Cardiac muscle cell (in vitro differentiated cells and primary cell): Measurements from ENCODE around the gene TPO. TPM values are rescaled to one million over a fixed set of nuclear protein-coding genes. Genes with fewer than 3 reads are reported as not detected.

Source experiments
- DNase-seq, 2 donors: peaks; one replicate each; pipeline versions ENCODE4 v3.0.0 to v3.0.0-alpha.2; 2010 to 2017; ENCODE audit warnings: low read depth in 1 of 2, low spot score in 1 of 2
- H3K27ac ChIP-seq: fragments of 200-600 bp; sonication (generic); 2 replicates; pipeline ENCODE4 v1.5.1; 2016
- H3K27me3 ChIP-seq: fragments of 200-600 bp; sonication (generic); 2 replicates; pipeline ENCODE4 v1.6.0; 2016; ENCODE audit warnings: control low read depth
- H3K36me3 ChIP-seq: fragments of 200-600 bp; sonication (generic); 2 replicates; pipeline ENCODE4 v1.5.1; 2016; ENCODE audit warnings: control low read depth
- H3K4me1 ChIP-seq: fragments of 200-600 bp; sonication (generic); 2 replicates; pipeline ENCODE4 v1.8.1; 2017; ENCODE audit warnings: low read depth, mild to moderate bottlenecking, mixed run types
- H3K4me3 ChIP-seq: fragments of 200-600 bp; sonication (generic); 2 replicates; pipeline ENCODE4 v1.5.1; 2016; ENCODE audit warnings: mild to moderate bottlenecking
- H3K9me3 ChIP-seq: fragments of 200-600 bp; sonication (generic); 2 replicates; pipeline ENCODE4 v1.5.1; 2017; ENCODE audit warnings: low read depth, mild to moderate bottlenecking, control low read depth
- polyA plus RNA-seq: library from polyadenylated mRNA; unstranded; fragments of >200 nt; fragmentation: Nextera tagmentation; extraction: Ambion mirVana; gene quantifications from 2 replicates; pipeline ENCODE4 v1.2.1, GENCODE V29; 2016
- total RNA-seq: library from RNA; depleted of rRNA; stranded (reverse); fragments of >200 nt; gene quantifications from 2 replicates; pipeline ENCODE4 v1.2.3, GENCODE V29; 2016
- TF ChIP-seq, protein P1 (sequence below): IDR thresholded peaks from 2 replicates; pipeline ENCODE4 v1.5.1; 2012; ENCODE audit warnings: low read depth, mild to moderate bottlenecking, low read length

The TPO gene
- total and polyA plus RNA-seq, 2 experiments from 2014 or later: 0.46 to 0.71 TPM

DNA sequence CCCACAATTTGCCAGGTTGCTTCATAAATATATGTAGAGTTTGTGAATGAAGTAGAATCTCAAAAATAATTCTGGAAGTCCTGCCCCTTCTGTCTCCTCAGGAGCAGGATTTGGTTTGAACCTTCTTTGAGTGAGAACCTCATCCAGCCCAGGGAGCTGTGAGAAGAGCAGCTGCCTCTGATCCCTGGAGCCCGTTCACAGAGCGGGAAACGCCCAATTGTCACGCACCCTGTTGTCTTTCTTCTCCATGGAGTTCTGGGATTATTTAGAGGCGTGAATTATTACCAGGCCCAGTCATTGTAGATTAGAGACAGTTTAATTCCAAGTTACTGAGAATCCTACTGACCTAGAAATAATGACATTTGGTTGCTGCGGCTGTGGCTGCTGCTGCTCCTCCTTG, 66.1 kb downstream of the TPO start:
- DNase-seq: no peak
- TF ChIP-seq, protein P1, sequence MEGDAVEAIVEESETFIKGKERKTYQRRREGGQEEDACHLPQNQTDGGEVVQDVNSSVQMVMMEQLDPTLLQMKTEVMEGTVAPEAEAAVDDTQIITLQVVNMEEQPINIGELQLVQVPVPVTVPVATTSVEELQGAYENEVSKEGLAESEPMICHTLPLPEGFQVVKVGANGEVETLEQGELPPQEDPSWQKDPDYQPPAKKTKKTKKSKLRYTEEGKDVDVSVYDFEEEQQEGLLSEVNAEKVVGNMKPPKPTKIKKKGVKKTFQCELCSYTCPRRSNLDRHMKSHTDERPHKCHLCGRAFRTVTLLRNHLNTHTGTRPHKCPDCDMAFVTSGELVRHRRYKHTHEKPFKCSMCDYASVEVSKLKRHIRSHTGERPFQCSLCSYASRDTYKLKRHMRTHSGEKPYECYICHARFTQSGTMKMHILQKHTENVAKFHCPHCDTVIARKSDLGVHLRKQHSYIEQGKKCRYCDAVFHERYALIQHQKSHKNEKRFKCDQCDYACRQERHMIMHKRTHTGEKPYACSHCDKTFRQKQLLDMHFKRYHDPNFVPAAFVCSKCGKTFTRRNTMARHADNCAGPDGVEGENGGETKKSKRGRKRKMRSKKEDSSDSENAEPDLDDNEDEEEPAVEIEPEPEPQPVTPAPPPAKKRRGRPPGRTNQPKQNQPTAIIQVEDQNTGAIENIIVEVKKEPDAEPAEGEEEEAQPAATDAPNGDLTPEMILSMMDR: no peak
- H3K27ac ChIP-seq: no peak overlapping the region
- no peak overlapping the region for H3K4me3 ChIP-seq
- no peaks in the 10 kb centered on the region for H3K36me3 ChIP-seq
- H3K27me3 ChIP-seq: no peaks in the 10 kb centered on the region
- no peaks in the 10 kb centered on the region for H3K9me3 ChIP-seq
- no peaks in the 10 kb centered on the region for H3K4me1 ChIP-seq

- no peak for DNase-seq
- Histone ChIP-seq H3K4me3 (no peak overlapping the region), H3K9me3 (no peaks in the 10 kb centered on the region), H3K27me3 (no peaks in the 10 kb centered on the region), H3K4me1 (no peaks in the 10 kb centered on the region), H3K27ac (no peak overlapping the region), H3K36me3 (no peaks in the 10 kb centered on the region)
- TF ChIP-seq, protein P1: no peak
Observed at GRCh38 chr2:1480671-1481076, 67.4 kb downstream of the TPO start.

GRCh38 chr2:1481406-1482252, 68.4 kb downstream of the TPO start:
- no peak for DNase-seq
- Histone ChIP-seq H3K27me3 (no peaks in the 10 kb centered on the region), H3K4me3 (no peak overlapping the region), H3K36me3 (no peaks in the 10 kb centered on the region), H3K9me3 (no peaks in the 10 kb centered on the region), H3K27ac (no peak overlapping the region), H3K4me1 (no peaks in the 10 kb centered on the region)
- TF ChIP-seq, protein P1: no peak

- TF ChIP-seq, protein P1: no peak
- no peak for DNase-seq
- Histone ChIP-seq H3K4me1 (no peaks in the 10 kb centered on the region), H3K4me3 (no peak overlapping the region), H3K9me3 (no peaks in the 10 kb centered on the region), H3K36me3 (no peaks in the 10 kb centered on the region), H3K27ac (no peak overlapping the region), H3K27me3 (no peaks in the 10 kb centered on the region)
Observed at GRCh38 chr2:1482253-1482675, 69.0 kb downstream of the TPO start.

DNA sequence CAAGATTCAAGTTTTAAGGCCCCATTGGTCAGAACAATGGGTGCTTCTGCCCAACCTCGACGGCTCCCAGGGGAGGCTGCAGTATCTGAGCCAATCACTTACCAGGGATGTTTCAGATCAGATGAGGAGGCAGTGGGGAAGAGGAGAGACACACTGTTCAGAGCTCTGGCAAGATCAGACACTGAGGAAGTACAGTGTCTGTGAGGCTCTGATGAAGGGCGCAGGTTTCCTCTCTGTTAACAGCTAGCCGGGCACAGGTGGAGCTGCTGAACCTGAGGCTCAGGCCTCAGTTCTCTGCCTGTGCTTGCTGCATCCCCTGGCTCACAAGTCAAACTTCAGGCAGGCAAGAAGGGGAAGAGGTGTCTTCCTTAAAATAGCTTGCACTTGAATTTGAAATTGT, 69.7 kb downstream of the TPO start:
- H3K27ac ChIP-seq: no peak overlapping the region
- H3K36me3 ChIP-seq: no peaks in the 10 kb centered on the region
- H3K27me3 ChIP-seq: no peaks in the 10 kb centered on the region
- H3K9me3 ChIP-seq: no peaks in the 10 kb centered on the region
- TF ChIP-seq, protein P1: no peak
- H3K4me3 ChIP-seq: no peak overlapping the region
- H3K4me1 ChIP-seq: peaks cover 4% of the 10 kb centered on the region
- DNase-seq: no peak
